ENCODE results near the gene ZBTB2.
A peak's percentile ranks its signal among the peaks of the same experiment; 100 is the strongest.

The ZBTB2 gene, protein sequence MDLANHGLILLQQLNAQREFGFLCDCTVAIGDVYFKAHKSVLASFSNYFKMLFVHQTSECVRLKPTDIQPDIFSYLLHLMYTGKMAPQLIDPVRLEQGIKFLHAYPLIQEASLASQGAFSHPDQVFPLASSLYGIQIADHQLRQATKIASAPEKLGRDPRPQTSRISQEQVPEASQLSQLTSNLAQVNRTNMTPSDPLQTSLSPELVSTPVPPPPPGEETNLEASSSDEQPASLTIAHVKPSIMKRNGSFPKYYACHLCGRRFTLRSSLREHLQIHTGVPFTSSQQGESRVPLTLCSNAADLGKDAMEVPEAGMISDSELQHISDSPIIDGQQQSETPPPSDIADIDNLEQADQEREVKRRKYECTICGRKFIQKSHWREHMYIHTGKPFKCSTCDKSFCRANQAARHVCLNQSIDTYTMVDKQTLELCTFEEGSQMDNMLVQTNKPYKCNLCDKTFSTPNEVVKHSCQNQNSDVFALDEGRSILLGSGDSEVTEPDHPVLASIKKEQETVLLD

DNA sequence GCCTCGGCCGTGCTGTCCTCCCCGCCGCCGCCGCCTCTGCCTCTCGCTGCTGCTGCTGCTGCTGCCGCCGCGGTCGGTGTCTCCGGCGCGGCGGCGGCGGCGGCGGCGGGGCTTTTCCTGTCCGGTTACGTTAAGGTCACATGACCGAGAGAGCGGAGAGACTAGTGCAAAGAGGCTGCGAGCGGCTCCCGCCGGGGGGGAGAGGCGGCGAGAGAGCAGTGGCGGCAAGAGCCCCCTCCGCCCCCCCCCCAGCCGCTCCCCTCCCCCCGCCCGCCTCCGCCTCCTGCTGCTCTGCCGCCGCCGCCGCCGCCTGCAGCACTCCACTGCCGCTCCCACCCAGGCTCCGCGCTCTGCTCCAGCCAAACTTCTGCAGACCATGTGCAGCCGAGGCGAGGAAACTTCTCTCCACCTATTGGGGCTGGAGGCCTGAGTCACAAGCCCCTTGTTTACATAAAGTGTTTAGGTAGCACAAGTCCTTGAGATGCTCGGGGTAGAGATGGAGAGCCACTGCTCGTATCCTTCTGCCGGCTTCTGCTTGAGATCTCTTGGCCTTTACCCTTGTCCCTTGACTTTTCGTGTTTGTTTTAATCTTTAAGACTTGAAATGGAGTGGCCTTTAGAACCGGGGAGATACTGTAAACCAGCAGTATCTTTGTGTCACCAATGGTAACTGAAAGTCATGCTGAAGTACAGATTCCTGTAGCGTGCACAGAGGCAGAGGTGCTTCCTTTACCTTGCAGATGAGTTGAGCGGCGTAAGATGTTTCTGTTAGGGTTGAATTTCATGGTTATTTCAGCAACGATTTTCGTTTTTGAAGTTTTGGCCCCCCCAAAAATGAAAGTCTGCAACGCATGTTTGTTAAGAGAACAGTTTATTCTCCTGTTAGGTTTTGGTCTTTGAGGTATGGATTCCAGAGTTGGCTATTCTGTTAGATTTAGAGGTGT, at the start of gene ZBTB2:
TSS of gene ZBTB2 (minus strand) at position 89 of the 943 bp plus-strand sequence. CDS start 17,922 bp downstream, outside the sequence.
- DNase-seq: peak; percentile 46

GRCh38 chr6:151440930-151441329, 49.6 kb upstream of the ZBTB2 start:
- DNase-seq: no peak

DNA sequence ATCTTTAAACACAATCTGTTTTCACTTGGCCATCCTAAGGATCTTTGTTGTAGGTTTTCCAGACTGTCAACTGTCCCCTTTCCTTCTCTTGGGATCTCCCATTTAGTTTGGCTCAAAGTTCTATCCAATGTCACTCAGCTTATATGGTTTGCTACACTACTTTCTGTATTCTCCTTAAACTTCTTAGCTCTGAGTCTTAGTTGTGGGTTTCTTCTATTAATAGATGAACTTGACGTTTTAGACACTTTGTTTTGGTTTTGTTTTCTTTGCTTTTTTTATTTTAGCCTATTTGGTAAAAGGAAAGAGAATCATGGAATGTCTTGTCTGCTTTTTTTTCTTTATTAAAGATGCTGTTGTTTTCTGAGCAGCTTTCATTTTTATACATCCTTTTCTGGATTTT, 49.1 kb upstream of the ZBTB2 start:
- no peak for DNase-seq

DNA sequence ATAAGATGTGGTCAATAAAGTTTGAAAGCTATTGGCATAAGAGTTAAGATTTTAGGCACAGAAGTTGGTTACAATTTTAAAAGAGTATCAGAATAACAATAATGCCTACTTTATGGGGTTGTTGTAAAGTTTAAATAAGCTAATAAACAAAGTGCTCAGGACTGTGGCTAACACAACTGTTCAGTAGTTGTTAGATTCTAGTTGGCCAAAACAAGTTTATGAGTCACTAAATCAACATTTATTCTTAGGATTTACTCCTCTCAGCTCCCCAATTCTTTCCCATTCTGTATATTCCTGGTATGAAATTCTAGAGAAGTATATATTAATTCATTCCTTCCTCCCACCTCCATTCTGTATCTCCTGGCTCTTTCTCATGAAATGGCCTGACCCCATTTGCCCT, 46.0 kb upstream of the ZBTB2 start:
- DNase-seq: no peak

DNA sequence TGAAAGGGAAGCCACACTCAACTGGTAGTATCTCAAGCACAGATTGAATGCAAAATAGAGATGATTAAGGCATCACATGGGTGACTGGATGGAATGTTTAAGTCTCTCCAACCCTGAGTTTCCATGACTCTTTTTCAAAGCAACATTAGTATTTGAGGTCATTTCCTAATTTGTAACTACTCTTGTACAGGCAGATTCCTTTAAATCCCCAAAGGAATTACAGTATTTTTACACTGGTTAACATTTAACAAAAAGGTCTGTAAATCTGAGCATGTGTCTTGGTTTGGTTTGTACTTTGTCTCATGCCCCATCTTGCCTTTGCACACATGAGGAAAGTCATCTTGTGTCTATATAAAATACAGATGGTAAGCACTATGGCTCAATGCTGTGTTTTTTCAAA, 45.4 kb upstream of the ZBTB2 start:
- no peak for DNase-seq

DNA sequence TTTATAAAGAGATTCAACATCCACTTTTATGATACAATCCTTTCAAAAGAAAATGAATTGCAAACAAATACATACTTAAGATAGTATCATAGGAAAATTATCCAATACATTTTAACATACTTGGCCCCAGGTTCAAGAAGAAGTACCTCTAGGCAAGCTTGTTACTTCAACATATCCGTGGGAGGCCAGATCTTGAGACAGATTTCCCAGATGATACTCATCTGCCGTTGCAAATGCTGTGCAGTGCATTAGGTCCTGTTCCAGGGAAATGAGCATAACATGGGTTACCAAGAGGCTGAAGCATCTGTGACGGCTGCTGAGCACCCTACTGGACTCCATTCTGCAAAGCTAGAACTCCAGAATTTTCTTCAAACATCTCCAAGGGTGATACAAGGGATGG, 44.9 kb upstream of the ZBTB2 start:
- DNase-seq: no peak

- no peak for DNase-seq
Measured at GRCh38 chr6:151434369-151434768, 43.0 kb upstream of the ZBTB2 start.

- no peak for DNase-seq
Measured at GRCh38 chr6:151432651-151433050, 41.3 kb upstream of the ZBTB2 start.

GRCh38 chr6:151431337-151431736, 40.0 kb upstream of the ZBTB2 start:
- DNase-seq: no peak

DNA sequence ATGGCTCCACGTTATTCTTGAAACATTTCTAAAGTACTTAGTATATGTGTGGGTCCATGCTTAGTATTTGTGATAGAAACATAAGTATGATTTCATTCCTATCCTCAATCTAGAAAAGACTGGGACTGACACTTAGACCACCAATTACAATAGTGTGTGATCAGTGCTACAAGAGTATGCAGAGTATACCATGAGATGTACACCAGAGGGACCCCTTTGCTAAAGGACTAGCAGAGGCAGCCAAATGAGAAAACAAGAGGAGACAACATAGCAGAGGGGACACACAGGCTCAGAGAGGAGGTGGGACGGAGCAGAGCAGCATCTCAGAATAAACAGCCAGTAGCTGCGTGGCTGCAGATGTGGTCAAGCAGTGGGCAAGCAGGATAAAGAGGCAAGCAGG, 39.5 kb upstream of the ZBTB2 start:
- DNase-seq: no peak

DNA sequence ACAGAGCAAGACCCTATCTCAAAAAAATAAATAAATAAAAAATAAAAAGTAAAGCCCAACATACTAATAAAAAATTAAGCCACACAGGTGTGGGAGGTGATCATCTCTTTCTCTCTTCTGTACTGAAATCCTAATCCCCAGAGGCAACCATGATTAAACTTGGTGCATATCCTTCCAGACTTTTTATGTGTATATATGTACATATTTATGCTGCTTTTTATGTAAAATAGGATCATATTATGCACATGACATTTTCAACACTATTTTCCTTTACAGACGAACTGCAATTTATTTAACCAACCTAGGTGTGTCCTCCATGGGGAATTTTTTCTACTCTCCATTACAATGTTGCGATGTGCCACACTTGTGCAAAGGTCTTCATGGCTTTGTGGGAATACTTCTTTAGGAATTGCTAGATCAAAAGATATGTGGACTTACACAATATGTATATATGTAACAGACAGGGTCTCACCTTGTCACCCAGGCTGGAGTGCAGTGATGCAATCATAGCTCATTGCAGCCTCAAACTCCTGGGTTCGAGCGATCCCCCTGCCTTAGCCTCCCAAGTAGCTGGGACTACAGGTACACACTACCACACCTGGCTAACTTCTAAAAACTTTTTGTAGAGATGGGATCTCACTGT, 36.9 kb upstream of the ZBTB2 start:
- no peak for DNase-seq

GRCh38 chr6:151425561-151425960, 34.2 kb upstream of the ZBTB2 start:
- no peak for DNase-seq

DNA sequence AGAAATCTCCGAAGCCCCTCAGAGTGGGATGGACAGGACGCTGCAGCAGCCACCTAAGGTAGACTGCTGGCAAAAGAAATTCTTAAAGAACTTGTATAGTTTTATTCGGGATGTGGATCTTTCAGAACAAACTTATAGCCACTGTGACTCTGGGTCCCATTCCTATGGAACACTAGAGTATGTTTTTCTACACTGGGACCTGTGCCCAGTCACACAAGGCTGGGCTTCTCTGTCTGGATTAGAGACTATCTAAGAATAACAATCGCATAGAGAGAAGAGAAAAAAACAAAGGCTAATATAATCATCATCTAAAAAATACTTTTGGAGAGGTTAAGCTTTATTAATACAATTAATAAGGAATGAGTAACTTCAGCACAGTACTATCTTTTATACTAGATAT, 31.6 kb upstream of the ZBTB2 start:
- DNase-seq: no peak

DNA sequence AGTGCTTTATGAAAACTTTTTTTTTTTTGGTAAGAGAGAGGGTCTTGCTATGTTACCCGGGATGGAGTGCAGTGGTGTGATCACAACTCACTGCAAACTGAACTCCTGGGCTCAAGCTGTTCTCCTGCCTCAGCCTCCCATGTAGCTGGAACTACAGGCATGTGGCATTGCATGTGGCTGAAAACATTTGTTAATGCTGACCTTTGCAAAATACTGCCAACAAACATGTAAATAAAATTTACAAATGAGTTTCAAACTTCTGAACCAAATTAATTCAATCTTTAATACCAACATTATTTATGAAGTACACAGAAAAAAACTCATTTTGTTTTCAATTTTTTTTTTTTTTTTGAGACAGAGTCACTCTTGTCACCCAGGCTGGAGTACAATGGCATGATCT, 26.1 kb upstream of the ZBTB2 start:
- DNase-seq: no peak

GRCh38 chr6:151414641-151415260, 23.4 kb upstream of the ZBTB2 start:
- DNase-seq: no peak

- no peak for DNase-seq
Measured at GRCh38 chr6:151413372-151414145, 22.2 kb upstream of the ZBTB2 start.

- DNase-seq: no peak
Measured at GRCh38 chr6:151412909-151413308, 21.6 kb upstream of the ZBTB2 start.

DNA sequence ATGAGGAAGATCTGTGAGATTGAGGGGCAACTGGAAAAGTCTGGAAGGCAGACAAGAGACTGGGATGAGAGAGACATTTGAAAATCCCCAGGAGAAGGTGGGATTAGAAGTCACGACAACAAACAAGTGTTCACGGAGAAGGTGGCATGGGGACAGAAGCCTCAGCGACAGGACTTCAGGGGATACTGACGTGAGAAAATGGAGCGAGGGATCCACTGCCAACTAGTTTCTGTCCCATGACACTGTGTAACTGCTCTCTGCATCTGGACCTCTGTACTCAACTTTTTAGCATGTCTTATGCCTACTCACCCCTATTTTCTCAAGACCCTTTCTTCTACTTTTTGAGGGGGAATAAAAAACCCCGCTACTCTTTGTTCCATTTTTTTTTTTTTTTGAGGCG, 18.3 kb upstream of the ZBTB2 start:
- DNase-seq: no peak

- no peak for DNase-seq
Measured at GRCh38 chr6:151409260-151409659, 17.9 kb upstream of the ZBTB2 start.

- no peak for DNase-seq
Measured at GRCh38 chr6:151408858-151409257, 17.5 kb upstream of the ZBTB2 start.

DNA sequence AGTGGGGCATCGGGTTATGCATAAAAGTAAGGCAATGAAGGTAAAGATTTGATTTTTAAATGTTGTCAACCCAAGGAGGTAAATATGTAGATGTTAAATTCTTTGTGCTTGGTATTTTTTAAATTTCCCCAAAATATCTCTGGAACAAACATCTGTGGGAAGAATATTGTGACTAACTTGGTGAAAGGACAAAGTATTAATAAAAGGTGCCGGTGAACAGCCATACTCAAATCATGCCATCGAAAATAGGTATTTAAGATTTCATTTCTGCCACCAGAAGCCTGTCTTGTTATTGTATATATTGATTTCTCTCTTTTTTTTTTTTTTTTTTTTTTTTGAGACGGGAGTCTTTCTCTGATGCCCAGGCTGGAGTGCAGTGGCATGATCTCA, 12.6 kb upstream of the ZBTB2 start:
- DNase-seq: no peak

DNA sequence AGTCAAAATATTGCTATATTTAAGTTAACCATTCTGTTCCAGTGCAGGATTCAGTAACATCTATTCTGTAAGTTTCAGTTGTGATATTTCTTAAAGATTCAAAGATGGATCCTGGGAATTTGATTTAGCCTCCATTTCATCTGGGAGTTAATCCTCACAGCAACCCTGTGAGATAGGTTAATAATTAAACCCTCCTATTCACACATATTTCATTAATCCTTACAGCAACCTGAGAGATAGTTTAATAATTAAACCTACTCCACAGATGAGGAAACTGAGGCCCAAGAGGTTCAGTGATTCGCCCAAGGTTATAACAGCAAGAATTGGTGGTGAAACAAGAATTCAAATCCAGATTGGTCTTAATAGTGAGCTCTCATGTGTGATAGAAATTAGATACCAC, 10.9 kb upstream of the ZBTB2 start:
- no peak for DNase-seq
